Loucy (cell line): ENCODE measurements around the gene STX18.

Experiments used
- H2AFZ ChIP-seq: fragments of 200-600 bp; sonication (generic); 2 replicates; pipeline ENCODE4 v1.6.0; 2016; ENCODE audit warnings: antibody characterized with exemption, mild to moderate bottlenecking, low read length, moderate library complexity
- H3F3A ChIP-seq: fragments of 200-600 bp; 2 replicates; pipeline ENCODE4 v1.6.0; 2016; ENCODE audit warnings: antibody characterized with exemption, low read depth, mild to moderate bottlenecking
- H3K27me3 ChIP-seq: fragments of 200-600 bp; sonication (generic); 2 replicates; pipeline ENCODE4 v1.6.1; 2014; ENCODE audit warnings: low read length, mild to moderate bottlenecking; ENCODE audit not compliant: insufficient read depth, poor library complexity, severe bottlenecking
- H3K36me3 ChIP-seq: fragments of 200-600 bp; sonication (generic); 2 replicates; pipeline ENCODE4 v1.6.1; 2016; ENCODE audit warnings: low read length; ENCODE audit not compliant: insufficient read depth
- H3K4me1 ChIP-seq: fragments of 200-600 bp; sonication (generic); 2 replicates; pipeline ENCODE4 v1.5.1; 2014; ENCODE audit warnings: low read length, mild to moderate bottlenecking; ENCODE audit not compliant: insufficient read depth, poor library complexity, severe bottlenecking
- H3K4me2 ChIP-seq: fragments of 200-600 bp; sonication (generic); 2 replicates; pipeline ENCODE4 v1.6.0; 2014; ENCODE audit warnings: antibody characterized with exemption, low read length, low read depth, mild to moderate bottlenecking; ENCODE audit not compliant: poor library complexity, severe bottlenecking
- H3K4me3 ChIP-seq: fragments of 200-600 bp; sonication (generic); 2 replicates; pipeline ENCODE4 v1.5.1; 2014; ENCODE audit warnings: low read length, mild to moderate bottlenecking, mixed read lengths; ENCODE audit not compliant: poor library complexity, severe bottlenecking
- H3K79me2 ChIP-seq: fragments of 200-600 bp; sonication (generic); 2 replicates; pipeline ENCODE4 v1.6.1; 2014; ENCODE audit warnings: low read length; ENCODE audit not compliant: insufficient read depth
- H3K9ac ChIP-seq: fragments of 200-600 bp; sonication (generic); 2 replicates; pipeline ENCODE4 v1.6.0; 2014; ENCODE audit warnings: mild to moderate bottlenecking, low read depth, low read length, moderate library complexity; ENCODE audit not compliant: poor library complexity, severe bottlenecking
- H3K9me2 ChIP-seq: fragments of 200-600 bp; sonication (generic); replicated peaks from 2 replicates; pipeline ENCODE4 v1.6.1; 2016; ENCODE audit warnings: low read depth, low read length, mixed read lengths
- H3K9me3 ChIP-seq: fragments of 200-600 bp; sonication (generic); 2 replicates; pipeline ENCODE4 v1.6.1; 2014; ENCODE audit warnings: mild to moderate bottlenecking, antibody characterized with exemption, low read length, low read depth; ENCODE audit not compliant: insufficient read depth
- H4K20me1 ChIP-seq: fragments of 200-600 bp; sonication (generic); 2 replicates; pipeline ENCODE4 v1.6.0; 2014; ENCODE audit warnings: antibody characterized with exemption, low read length, mild to moderate bottlenecking; ENCODE audit not compliant: insufficient read depth, poor library complexity, severe bottlenecking
- CTCF ChIP-seq: fragments of 200-600 bp; sonication (generic); conservative IDR thresholded peaks from 2 replicates; pipeline ENCODE4 v1.5.1; 2014; ENCODE audit warnings: mild to moderate bottlenecking, antibody characterized with exemption, low read length
- EZH2phosphoT487 ChIP-seq: fragments of 200-600 bp; IDR thresholded peaks from 2 replicates; pipeline ENCODE4 v1.6.1; 2018; ENCODE audit warnings: antibody characterized with exemption, mild to moderate bottlenecking, moderate library complexity, borderline replicate concordance

Gene STX18

GRCh38 chr4:4437798-4438470 lies 103.9 kb downstream of the STX18 start:
- TF ChIP-seq EZH2phosphoT487 = no peak
- no peak for TF ChIP-seq CTCF
- Histone ChIP-seq H3K9me3 (no peaks in the 10 kb centered on the region), H3K4me3 (no peak overlapping the region), H3K9me2 (no peaks in the 10 kb centered on the region), H3K4me1 (no peaks in the 10 kb centered on the region), H3F3A (no peaks in the 10 kb centered on the region), H4K20me1 (no peaks in the 10 kb centered on the region), H3K36me3 (peaks cover 30% of the 10 kb centered on the region; the same call in 1 of the 2 replicates), H3K79me2 (no peaks in the 10 kb centered on the region), H3K9ac (no peak overlapping the region), H3K4me2 (no peak overlapping the region), H3K27me3 (no peaks in the 10 kb centered on the region), H2AFZ (no peak overlapping the region)

GRCh38 chr4:4436244-4436823 lies 105.5 kb downstream of the STX18 start:
- Histone ChIP-seq H3K9me2 (no peaks in the 10 kb centered on the region), H3K79me2 (no peaks in the 10 kb centered on the region), H3F3A (no peaks in the 10 kb centered on the region), H3K27me3 (no peaks in the 10 kb centered on the region), H3K9me3 (no peaks in the 10 kb centered on the region), H3K4me3 (no peak overlapping the region), H4K20me1 (no peaks in the 10 kb centered on the region), H3K4me2 (no peak overlapping the region), H3K9ac (no peak overlapping the region), H3K4me1 (no peaks in the 10 kb centered on the region), H3K36me3 (peaks cover 40% of the 10 kb centered on the region; the same call in 1 of the 2 replicates), H2AFZ (no peak overlapping the region)
- no peak for TF ChIP-seq EZH2phosphoT487
- no peak for TF ChIP-seq CTCF

GRCh38 chr4:4433941-4434340 lies 107.9 kb downstream of the STX18 start:
- Histone ChIP-seq H3K36me3 (peaks cover 40% of the 10 kb centered on the region; the same call in 1 of the 2 replicates), H3K9ac (no peak overlapping the region), H3F3A (no peaks in the 10 kb centered on the region), H3K4me1 (peaks cover 3% of the 10 kb centered on the region), H2AFZ (no peak overlapping the region), H4K20me1 (no peaks in the 10 kb centered on the region), H3K79me2 (no peaks in the 10 kb centered on the region), H3K9me3 (no peaks in the 10 kb centered on the region), H3K4me2 (no peak overlapping the region), H3K9me2 (no peaks in the 10 kb centered on the region), H3K27me3 (no peaks in the 10 kb centered on the region), H3K4me3 (no peak overlapping the region)
- no peak for TF ChIP-seq CTCF
- no peak for TF ChIP-seq EZH2phosphoT487
